C4-2B (cell line): ENCODE data around the gene OXCT2.
"Not testable (repeated sequence)": the region's sequence is repeated elsewhere in the genome, so short reads cannot be mapped to it uniquely, and the experiment has no call there.

ENCODE experiments used
- H3K27ac ChIP-seq: fragments of 450-650 bp; 2 replicates; pipeline ENCODE4 v1.5.1; 2017
- CTCF ChIP-seq: fragments of 450-650 bp; conservative IDR thresholded peaks from 2 replicates; pipeline ENCODE4 v1.5.1; 2017; ENCODE audit warnings: mild to moderate bottlenecking
- ZFX ChIP-seq: fragments of 450-650 bp; IDR thresholded peaks from 2 replicates; pipeline ENCODE4 v1.6.1; 2017

OXCT2 gene

DNA sequence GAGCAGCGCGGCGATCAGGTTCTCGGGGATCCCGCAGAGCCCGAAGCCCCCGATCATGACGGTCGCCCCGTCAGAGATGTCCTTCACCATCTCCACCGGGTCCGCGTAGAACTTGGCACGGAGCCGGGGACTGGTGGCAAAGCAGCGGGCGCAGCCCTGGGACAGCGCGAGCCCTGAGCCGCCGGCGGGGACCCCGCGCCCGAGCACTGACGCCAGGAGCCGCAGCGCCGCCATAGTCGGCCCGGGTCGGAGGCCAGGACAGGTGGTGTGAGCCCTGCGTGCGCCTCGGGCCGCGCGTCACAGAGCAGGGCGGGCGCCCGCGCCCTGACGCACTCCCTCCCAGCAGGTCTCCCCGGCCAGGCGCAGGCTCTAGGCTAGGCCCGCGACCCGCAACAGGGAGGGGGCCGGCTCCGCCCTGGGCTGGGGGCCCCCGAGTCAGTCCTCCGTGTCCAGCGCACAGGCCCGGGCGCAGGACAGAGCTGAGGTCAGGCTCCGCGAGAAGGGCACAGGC, at the start of gene OXCT2:
Gene OXCT2, minus strand, starts transcription at position 327 of the 511 bp plus-strand sequence. Its CDS starts 93 bp downstream, at position 234.
- not testable (repeated sequence) for H3K27ac ChIP-seq

GRCh38 chr1:39819091-39819812, 48.1 kb upstream of the OXCT2 start:
- H3K27ac ChIP-seq: no peak overlapping the region
- TF ChIP-seq ZFX: no peak
- no peak for TF ChIP-seq CTCF

DNA sequence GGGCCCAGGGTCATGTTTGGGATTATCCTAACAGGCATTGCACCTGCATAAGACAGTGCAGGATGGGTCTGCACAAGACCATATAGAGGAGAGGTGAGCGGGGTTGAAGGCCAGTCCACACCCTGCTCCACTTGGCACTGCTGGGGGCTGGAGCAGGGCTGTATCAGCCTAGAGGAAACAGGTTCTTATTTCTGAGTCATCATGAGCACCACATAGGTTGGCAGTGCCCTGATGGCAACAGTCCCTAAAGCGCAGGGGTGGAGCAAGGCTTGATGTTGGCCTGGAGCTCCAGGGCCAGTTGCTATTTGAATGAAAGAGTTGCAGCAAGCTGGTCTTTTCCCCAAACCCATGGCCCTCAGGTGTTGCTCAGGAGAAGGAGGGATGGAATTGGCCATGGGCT, 47.3 kb upstream of the OXCT2 start:
- TF ChIP-seq ZFX (no peak), CTCF (no peak)
- no peak overlapping the region; the same call in 1 of the 2 replicates for H3K27ac ChIP-seq

GRCh38 chr1:39817091-39817932, 46.2 kb upstream of the OXCT2 start:
- TF ChIP-seq CTCF: peak; percentile 74
- peak overlapping the region; percentile 60 for H3K27ac ChIP-seq

- peak overlapping the region; percentile 60 for H3K27ac ChIP-seq
- TF ChIP-seq CTCF: peak; percentile 88
- no peak for TF ChIP-seq ZFX
These were observed 45.4 kb upstream of the OXCT2 start for GRCh38 chr1:39816415-39817090.

- TF ChIP-seq CTCF: no peak
- no peak for TF ChIP-seq ZFX
- no peak overlapping the region for H3K27ac ChIP-seq
These were observed 41.8 kb upstream of the OXCT2 start for GRCh38 chr1:39812913-39813312.

DNA sequence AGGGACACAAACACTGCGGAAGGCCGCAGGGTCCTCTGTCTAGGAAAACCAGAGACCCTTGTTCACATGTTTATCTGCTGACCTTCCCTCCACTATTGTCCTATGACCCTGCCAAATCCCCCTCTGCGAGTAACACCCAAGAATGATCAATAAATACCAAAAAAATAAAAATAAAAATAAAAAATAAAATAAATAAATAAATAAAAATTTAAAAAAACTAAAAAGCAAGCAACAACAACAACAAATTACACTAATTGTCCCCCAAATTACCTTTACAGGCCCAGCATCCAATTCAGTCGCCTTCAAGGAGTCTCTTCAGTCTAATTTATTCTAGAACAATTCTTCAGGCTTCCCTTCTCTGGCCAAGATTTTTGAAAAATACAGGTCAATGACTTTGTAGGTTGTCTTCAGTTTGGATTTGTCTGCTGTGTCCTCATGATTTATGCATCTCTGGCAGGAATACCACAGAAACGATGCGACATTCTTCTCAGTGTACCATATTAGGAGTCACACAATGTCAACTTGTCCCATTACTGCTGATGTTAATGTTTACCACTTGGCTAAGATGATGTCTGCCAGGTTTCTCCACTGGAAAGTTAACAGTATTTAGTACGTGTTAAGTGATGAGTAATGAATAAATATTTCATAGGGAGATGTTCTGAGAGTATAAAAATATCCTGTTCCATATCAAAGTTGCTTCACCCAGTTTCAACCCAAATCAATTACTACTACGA, 37.8 kb upstream of the OXCT2 start:
- H3K27ac ChIP-seq: no peak overlapping the region
- no peak for TF ChIP-seq CTCF
- no peak for TF ChIP-seq ZFX
